ENCODE data around the gene ZNF280B. TPM values are rescaled to one million over a fixed set of nuclear protein-coding genes. Genes with fewer than 3 reads are reported as not detected.
"Not testable (repeated sequence)": the region's sequence is repeated elsewhere in the genome, so short reads cannot be mapped to it uniquely, and the experiment has no call there.

Gene ZNF280B
- total RNA-seq, 2 donors from 2014 or later = 2.9 to 4.5 TPM

GRCh38 chr22:22510833-22511232 is 2.3 kb upstream of the ZNF280B start:
- not testable (repeated sequence) for H3K27ac Mint-ChIP-seq; ATAC-seq (replicated peaks in 1 of 2); H3K27me3 Mint-ChIP-seq (ENCODE audit: low read depth); DNase-seq; H3K4me3 Mint-ChIP-seq; H3K9me3 Mint-ChIP-seq
- Mint-ChIP-seq H3K4me1 (ENCODE audit: low read depth) (peaks cover 11% of the 10 kb centered on the region), H3K36me3 (ENCODE audit: insufficient read depth in 2 of 2) (peaks cover 4 to 11% of the 10 kb centered on the region in 2 donors)

GRCh38 chr22:22509912-22510311 is 1.4 kb upstream of the ZNF280B start:
- H3K27ac Mint-ChIP-seq = peak overlapping the region; percentile 47
- peak overlapping the region in 1 of 2 donors; percentile 61 for H3K4me3 Mint-ChIP-seq
- ATAC-seq (replicated peaks in 1 of 2); H3K27me3 Mint-ChIP-seq (ENCODE audit: low read depth); DNase-seq; H3K9me3 Mint-ChIP-seq: not testable (repeated sequence)
- peaks cover 4 to 13% of the 10 kb centered on the region in 2 donors for H3K36me3 Mint-ChIP-seq (ENCODE audit: insufficient read depth in 2 of 2)
- peaks cover 11% of the 10 kb centered on the region for H3K4me1 Mint-ChIP-seq (ENCODE audit: low read depth)

GRCh38 chr22:22507743-22508273 is 734 bp downstream of the ZNF280B start:
- Mint-ChIP-seq H3K27me3 (ENCODE audit: low read depth) (no peaks in the 10 kb centered on the region), H3K4me1 (ENCODE audit: low read depth) (peaks cover 11% of the 10 kb centered on the region), H3K4me3 (peak overlapping the region; percentile 85 to 89), H3K36me3 (ENCODE audit: insufficient read depth in 2 of 2) (peaks cover 4 to 14% of the 10 kb centered on the region in 2 donors), H3K9me3 (peaks cover 5% of the 10 kb centered on the region in 2 donors), H3K27ac (peak overlapping the region; percentile 44)
- ATAC-seq (replicated peaks in 1 of 2) (peak in 1 of 2 donors; percentile 10), DNase-seq (no peak)

GRCh38 chr22:22506736-22507135 is 1.8 kb downstream of the ZNF280B start:
- ATAC-seq (replicated peaks in 1 of 2) (no peak), DNase-seq (no peak)
- H3K4me1 Mint-ChIP-seq (ENCODE audit: low read depth) = peaks cover 11% of the 10 kb centered on the region
- peaks cover 4 to 14% of the 10 kb centered on the region in 2 donors for H3K36me3 Mint-ChIP-seq (ENCODE audit: insufficient read depth in 2 of 2)
- H3K4me3 Mint-ChIP-seq = peak overlapping the region in 1 of 2 donors; percentile 89
- H3K27ac Mint-ChIP-seq = no peak overlapping the region
- H3K9me3 Mint-ChIP-seq = peaks cover 5% of the 10 kb centered on the region in 2 donors
- H3K27me3 Mint-ChIP-seq (ENCODE audit: low read depth) = no peaks in the 10 kb centered on the region

GRCh38 chr22:22498267-22498666 is 10.3 kb downstream of the ZNF280B start:
- peaks cover 0 to 6% of the 10 kb centered on the region in 2 donors for H3K36me3 Mint-ChIP-seq (ENCODE audit: insufficient read depth in 2 of 2)
- no peak overlapping the region for H3K4me3 Mint-ChIP-seq
- no peak for ATAC-seq (replicated peaks in 1 of 2)

GRCh38 chr22:22491589-22491988 is 17.0 kb downstream of the ZNF280B start:
- not testable (repeated sequence) for H3K36me3 Mint-ChIP-seq (ENCODE audit: insufficient read depth in 2 of 2); H3K27me3 Mint-ChIP-seq (ENCODE audit: low read depth); H3K4me1 Mint-ChIP-seq (ENCODE audit: low read depth); H3K27ac Mint-ChIP-seq; H3K4me3 Mint-ChIP-seq; H3K9me3 Mint-ChIP-seq; ATAC-seq (replicated peaks in 1 of 2); DNase-seq

More at GRCh38 chr22:22498267-22498666, 10.3 kb downstream of the ZNF280B start:
- no peaks in the 10 kb centered on the region for H3K4me1 Mint-ChIP-seq (ENCODE audit: low read depth)
- H3K27me3 Mint-ChIP-seq (ENCODE audit: low read depth) = no peaks in the 10 kb centered on the region
- H3K27ac Mint-ChIP-seq = no peak overlapping the region
- H3K9me3 Mint-ChIP-seq = no peaks in the 10 kb centered on the region
- no peak for DNase-seq

GRCh38 chr22:22488736-22489135 is 19.8 kb downstream of the ZNF280B start:
- H3K4me1 Mint-ChIP-seq (ENCODE audit: low read depth) = no peaks in the 10 kb centered on the region
- no peaks in the 10 kb centered on the region for H3K27me3 Mint-ChIP-seq (ENCODE audit: low read depth)
- no peak for DNase-seq
- H3K27ac Mint-ChIP-seq = no peak overlapping the region
- H3K36me3 Mint-ChIP-seq (ENCODE audit: insufficient read depth in 2 of 2) = peaks cover 0 to 9% of the 10 kb centered on the region in 2 donors
- no peaks in the 10 kb centered on the region for H3K9me3 Mint-ChIP-seq
- no peak overlapping the region for H3K4me3 Mint-ChIP-seq
- no peak for ATAC-seq (replicated peaks in 1 of 2)

DNA sequence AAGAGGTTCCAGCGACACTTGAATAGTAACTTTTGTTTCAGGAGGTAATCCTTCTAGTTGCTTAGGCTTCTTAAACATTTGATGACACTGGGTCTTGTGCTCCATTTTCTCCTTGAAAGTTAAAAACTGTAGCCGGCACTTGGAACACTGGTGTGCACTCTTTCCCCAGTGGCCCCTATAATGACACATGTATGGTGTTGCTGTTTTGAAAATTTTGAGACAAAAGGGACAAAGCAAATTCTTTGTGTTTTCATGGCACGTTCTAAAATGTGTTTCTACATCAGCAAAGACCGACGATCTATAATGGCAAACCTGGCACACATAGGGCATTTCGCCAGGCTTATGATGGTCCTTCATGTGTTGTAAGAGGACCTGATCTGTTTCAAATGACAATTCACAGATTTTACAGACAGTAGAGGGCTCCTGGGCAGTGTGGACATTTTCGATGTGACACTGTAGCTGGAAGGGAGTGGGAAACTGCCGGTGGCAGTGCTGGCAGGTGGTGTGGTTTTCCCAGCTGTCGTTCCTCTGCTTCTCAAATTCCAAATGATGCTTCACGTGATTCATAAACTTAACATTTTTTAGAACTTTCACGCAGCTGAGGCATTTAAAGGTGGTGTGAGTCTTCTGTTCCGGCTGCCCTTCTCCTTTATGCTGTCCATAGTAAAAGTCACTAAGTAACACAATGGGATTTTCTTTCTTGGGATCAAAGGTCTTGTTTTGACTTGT is 20.5 kb downstream of the ZNF280B start:
- Mint-ChIP-seq H3K27me3 (ENCODE audit: low read depth) (no peaks in the 10 kb centered on the region), H3K36me3 (ENCODE audit: insufficient read depth in 2 of 2) (peaks cover 0 to 5% of the 10 kb centered on the region in 2 donors), H3K9me3 (no peaks in the 10 kb centered on the region), H3K4me1 (ENCODE audit: low read depth) (no peaks in the 10 kb centered on the region), H3K4me3 (no peak overlapping the region), H3K27ac (no peak overlapping the region)
- ATAC-seq (replicated peaks in 1 of 2) = no peak
- DNase-seq = no peak

DNA sequence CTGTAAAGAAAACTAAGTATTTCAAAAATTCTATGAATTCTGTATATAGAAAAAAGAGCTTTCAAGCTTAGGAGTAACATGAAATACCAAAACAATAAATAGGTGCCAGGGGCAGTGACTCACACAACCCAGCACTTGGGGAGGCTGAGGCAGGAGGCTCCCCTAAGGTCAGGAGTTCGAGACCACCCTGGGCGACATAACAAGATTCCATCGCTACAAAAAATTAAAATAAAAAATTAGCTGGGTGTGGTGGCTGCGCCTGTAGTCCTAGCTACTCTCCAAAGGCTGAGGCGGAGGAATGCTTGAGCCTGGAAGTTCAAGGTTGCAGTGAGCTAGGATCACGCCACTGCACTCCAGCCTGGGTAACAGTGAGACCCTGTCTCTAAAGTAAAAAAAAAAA is 21.5 kb downstream of the ZNF280B start:
- H3K36me3 Mint-ChIP-seq (ENCODE audit: insufficient read depth in 2 of 2) = peaks cover 0 to 5% of the 10 kb centered on the region in 2 donors
- H3K27ac Mint-ChIP-seq = no peak overlapping the region
- DNase-seq (no peak), ATAC-seq (replicated peaks in 1 of 2) (no peak)
- no peaks in the 10 kb centered on the region for H3K9me3 Mint-ChIP-seq
- H3K27me3 Mint-ChIP-seq (ENCODE audit: low read depth) = no peaks in the 10 kb centered on the region
- no peak overlapping the region for H3K4me3 Mint-ChIP-seq
- no peaks in the 10 kb centered on the region for H3K4me1 Mint-ChIP-seq (ENCODE audit: low read depth)

- H3K36me3 Mint-ChIP-seq (ENCODE audit: insufficient read depth in 2 of 2) = peaks cover 0 to 5% of the 10 kb centered on the region in 2 donors
- H3K9me3 Mint-ChIP-seq = no peaks in the 10 kb centered on the region
- H3K4me3 Mint-ChIP-seq = no peak overlapping the region
- H3K27me3 Mint-ChIP-seq (ENCODE audit: low read depth) = no peaks in the 10 kb centered on the region
- ATAC-seq (replicated peaks in 1 of 2) (no peak), DNase-seq (no peak)
- no peaks in the 10 kb centered on the region for H3K4me1 Mint-ChIP-seq (ENCODE audit: low read depth)
- H3K27ac Mint-ChIP-seq = no peak overlapping the region
These were observed 22.2 kb downstream of the ZNF280B start for GRCh38 chr22:22486132-22486899.

DNA sequence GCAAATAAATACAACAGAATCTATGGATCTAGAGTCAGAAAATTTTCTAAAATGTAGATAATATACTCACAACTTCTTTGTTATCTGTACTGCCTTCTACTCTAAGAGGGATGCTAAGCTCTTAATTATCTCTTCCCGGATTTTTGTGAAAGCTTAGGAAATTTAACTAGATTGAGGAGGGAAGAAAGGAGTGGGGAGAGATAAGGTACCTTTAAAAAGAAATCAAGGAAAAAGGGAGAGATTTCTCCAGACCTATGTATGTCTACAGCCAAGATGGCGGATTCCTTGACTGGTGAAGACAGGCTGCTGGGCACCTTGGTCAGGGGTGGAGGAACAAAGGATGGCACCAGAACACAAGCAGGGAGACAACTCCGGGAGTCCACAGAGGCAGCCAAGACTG is 23.0 kb downstream of the ZNF280B start:
- DNase-seq (no peak), ATAC-seq (replicated peaks in 1 of 2) (no peak)
- Mint-ChIP-seq H3K27me3 (ENCODE audit: low read depth) (no peaks in the 10 kb centered on the region), H3K4me1 (ENCODE audit: low read depth) (no peaks in the 10 kb centered on the region), H3K9me3 (no peaks in the 10 kb centered on the region), H3K4me3 (no peak overlapping the region), H3K36me3 (ENCODE audit: insufficient read depth in 2 of 2) (peaks cover 0 to 4% of the 10 kb centered on the region in 2 donors), H3K27ac (peak overlapping the region; percentile 2)

GRCh38 chr22:22484023-22484422 is 24.5 kb downstream of the ZNF280B start:
- no peaks in the 10 kb centered on the region for H3K9me3 Mint-ChIP-seq
- no peak for DNase-seq
- H3K27me3 Mint-ChIP-seq (ENCODE audit: low read depth) = no peaks in the 10 kb centered on the region
- no peaks in the 10 kb centered on the region for H3K4me1 Mint-ChIP-seq (ENCODE audit: low read depth)
- no peak for ATAC-seq (replicated peaks in 1 of 2)
- no peaks in the 10 kb centered on the region for H3K36me3 Mint-ChIP-seq (ENCODE audit: insufficient read depth in 2 of 2)
- no peak overlapping the region for H3K27ac Mint-ChIP-seq
- no peak overlapping the region for H3K4me3 Mint-ChIP-seq

GRCh38 chr22:22480940-22481339 is 27.6 kb downstream of the ZNF280B start:
- no peaks in the 10 kb centered on the region for H3K27me3 Mint-ChIP-seq (ENCODE audit: low read depth)
- H3K9me3 Mint-ChIP-seq = no peaks in the 10 kb centered on the region
- H3K4me1 Mint-ChIP-seq (ENCODE audit: low read depth) = no peaks in the 10 kb centered on the region
- no peak overlapping the region for H3K27ac Mint-ChIP-seq
- no peaks in the 10 kb centered on the region for H3K36me3 Mint-ChIP-seq (ENCODE audit: insufficient read depth in 2 of 2)
- H3K4me3 Mint-ChIP-seq = no peak overlapping the region
- ATAC-seq (replicated peaks in 1 of 2) = no peak
- no peak for DNase-seq

All from activated T-cell treated with anti-CD3 and anti-CD28 coated beads, Interleukin-2, amount 50 U/mL, for 72 hours (primary cell).